AG10803 (cell line): ENCODE data around the gene C16orf90.

Experiments used
- DNase-seq: peaks from one replicate; pipeline ENCODE4 v3.0.0; 2010; ENCODE audit warnings: low read depth
- H3K4me3 ChIP-seq: 2 replicates; pipeline ENCODE4 v1.5.1; 2011; ENCODE audit warnings: mild to moderate bottlenecking, low read length, control low read depth
- TF ChIP-seq, protein P1 (sequence below): conservative IDR thresholded peaks from 2 replicates; pipeline ENCODE4 v1.5.1; 2011; ENCODE audit warnings: mild to moderate bottlenecking, low read length, control low read depth, inconsistent platforms

The C16orf90 gene

DNA sequence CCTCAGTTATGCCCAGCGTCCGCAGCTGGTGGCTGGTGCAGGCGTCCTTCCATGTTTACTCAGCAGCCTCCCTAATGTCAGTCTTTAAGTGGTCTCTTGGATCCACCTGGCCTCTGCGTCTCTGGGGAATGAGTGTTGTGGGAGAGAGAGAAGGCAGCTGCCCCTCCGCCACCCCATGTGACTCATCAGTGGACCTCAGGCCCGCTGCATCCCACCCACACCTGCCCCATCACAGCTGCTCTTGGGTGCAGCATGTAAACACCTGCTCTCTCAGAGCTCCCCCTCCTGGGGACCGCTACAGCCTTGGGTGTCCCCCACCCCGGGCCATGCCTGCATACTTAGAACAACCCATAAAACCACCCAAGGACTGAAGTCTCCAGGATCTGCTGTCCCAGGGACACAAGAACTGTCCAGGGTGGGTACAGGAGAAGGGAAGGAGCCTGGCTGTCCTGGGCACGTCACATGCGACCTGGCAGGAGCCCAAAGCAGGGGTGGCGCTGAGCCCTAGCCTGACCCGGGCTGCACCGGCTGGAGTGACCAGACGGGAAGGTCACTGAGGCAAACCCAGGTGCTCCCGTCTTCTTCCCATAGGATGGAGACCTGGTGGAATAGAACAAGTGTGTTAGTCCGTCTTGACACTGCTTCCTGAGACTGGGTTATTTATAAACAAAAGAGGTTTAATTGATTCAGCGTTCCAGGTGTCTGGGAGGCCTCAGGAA lies 4.2 kb downstream of the C16orf90 start:
- TF ChIP-seq, protein P1, sequence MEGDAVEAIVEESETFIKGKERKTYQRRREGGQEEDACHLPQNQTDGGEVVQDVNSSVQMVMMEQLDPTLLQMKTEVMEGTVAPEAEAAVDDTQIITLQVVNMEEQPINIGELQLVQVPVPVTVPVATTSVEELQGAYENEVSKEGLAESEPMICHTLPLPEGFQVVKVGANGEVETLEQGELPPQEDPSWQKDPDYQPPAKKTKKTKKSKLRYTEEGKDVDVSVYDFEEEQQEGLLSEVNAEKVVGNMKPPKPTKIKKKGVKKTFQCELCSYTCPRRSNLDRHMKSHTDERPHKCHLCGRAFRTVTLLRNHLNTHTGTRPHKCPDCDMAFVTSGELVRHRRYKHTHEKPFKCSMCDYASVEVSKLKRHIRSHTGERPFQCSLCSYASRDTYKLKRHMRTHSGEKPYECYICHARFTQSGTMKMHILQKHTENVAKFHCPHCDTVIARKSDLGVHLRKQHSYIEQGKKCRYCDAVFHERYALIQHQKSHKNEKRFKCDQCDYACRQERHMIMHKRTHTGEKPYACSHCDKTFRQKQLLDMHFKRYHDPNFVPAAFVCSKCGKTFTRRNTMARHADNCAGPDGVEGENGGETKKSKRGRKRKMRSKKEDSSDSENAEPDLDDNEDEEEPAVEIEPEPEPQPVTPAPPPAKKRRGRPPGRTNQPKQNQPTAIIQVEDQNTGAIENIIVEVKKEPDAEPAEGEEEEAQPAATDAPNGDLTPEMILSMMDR: no peak
- no peak for DNase-seq
- no peak overlapping the region for H3K4me3 ChIP-seq

DNA sequence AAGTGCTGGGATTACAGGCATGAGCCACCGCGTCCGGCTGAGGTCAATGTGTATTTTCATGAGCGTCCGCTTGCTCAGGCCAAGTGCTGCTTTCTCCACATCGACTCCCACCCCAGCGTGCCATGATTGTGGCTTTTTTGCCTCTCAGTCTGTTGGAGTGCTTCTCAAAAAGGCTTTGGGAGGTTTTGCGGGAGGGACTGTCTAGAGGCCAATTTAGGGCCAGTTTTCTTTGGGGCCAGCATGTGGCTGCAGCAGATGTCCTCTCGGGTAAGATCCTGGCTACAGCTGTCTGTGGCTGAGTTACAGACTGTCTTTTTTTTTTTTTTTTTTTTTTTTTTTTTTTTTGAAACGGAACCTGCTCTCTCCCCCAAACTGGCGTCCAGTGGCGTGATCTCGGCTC lies 6.5 kb downstream of the C16orf90 start:
- H3K4me3 ChIP-seq: no peak overlapping the region
- TF ChIP-seq, protein P1: no peak
- DNase-seq: no peak

DNA sequence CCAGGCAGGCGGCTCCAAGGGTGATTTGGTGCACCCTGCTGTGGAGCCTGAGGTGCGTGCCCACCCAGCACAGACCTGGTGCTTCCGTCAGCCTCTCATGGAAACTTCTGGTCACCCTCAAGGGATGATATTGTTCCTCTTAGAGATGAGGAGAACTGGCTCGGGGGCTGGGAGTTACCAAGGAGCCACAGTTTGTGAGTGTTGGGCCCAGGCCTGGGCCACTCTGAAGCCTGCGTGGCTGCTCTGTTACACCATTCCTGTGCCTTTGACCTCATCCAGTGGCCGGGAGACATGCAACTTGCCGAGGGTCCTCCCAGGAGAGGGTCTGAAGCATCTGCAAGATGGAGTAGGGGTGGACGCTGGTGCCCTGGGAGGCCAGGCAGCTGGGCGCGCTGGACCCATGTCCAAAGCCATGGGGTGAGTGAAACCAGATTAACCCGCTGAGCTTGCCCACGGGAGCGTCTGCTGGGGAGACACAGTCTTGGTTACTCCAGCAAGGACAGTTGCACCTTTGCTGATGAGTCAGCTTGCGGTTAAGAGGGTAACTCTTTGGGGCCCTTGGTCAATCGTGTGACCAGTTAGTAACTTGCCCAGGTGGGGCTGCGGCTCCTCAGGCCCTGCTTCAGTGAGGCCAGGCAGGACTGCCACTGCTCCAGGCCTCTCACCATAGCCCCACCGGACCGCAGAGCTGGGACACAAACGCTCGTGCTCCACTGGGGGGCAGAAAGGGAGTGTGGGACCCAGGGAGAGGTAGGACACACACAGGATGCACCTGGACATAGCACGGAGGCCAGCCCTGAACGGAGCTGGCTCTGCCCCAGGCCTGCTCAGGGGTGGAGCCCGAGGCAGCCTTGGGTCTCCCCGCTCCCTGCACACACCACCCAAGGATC lies 7.5 kb downstream of the C16orf90 start:
- DNase-seq: no peak
- H3K4me3 ChIP-seq: no peak overlapping the region
- TF ChIP-seq, protein P1: no peak

DNA sequence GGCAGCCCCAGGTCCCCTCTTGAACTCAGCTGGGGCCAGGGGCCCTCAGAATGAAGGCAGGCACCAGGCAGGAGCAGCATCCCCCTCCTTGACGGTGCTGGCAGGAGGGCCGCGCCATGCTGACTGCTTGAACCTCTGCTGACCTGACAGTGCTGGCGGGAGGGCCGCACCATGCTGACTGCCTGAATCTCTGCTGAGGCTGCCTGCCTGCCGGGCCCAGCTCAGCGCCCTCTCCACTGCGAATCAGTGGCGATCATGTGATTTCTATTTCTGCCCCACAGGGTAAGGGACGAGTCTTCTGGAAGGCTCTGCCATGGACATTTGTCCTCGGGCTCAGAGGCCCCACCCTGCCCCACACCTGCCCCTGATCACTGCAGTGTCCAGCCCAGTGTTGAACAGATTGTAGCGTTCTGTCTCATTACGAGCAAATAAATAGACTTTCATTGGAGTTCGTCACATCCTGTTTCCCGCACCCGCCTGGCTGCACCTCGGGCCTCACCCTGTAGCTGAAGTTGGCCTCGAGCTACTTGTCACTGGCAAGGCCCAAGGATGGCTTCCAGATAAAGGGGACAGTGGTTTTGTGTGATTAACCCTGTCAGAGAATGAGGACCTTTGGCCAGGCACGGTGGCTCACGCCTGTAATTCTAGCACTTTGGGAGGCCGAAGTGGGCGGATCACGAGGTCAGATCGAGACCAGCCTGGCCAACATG lies 8.6 kb downstream of the C16orf90 start:
- TF ChIP-seq, protein P1: no peak
- DNase-seq: no peak
- H3K4me3 ChIP-seq: no peak overlapping the region

DNA sequence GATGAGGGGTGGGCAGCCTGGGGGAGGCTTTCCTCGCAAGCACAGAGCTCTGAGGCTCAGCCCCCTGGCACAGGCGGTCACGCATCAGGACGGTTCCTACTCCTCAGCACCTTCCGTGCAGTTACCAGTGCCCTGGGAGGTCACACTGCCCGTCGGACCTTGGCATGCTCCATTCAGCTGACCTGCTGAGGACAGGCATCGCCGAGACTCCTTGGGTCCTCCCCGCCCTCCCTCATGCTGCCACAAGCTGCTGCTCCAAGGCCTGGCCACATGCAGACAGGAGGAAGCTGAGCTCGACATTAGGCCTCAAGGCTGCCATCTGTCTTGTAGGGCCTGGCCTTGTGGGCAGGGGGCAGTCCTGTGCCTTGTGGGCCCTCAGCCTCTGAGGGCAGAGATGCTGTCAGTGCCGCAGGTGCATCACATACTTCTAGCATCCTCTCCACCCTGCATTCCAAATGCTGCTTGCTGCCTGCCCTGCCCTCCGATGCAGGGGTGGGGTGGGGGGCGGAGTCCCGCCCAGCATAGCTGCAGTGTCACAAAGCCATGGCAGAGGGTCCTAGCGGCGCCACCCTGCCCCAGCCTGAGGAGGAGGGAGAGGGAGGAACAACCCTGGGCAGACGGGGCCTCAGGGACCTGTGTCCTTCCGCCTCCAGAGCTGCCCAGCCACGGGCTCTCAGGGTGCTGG lies 9.3 kb downstream of the C16orf90 start:
- no peak overlapping the region for H3K4me3 ChIP-seq
- no peak for DNase-seq
- TF ChIP-seq, protein P1: no peak

DNA sequence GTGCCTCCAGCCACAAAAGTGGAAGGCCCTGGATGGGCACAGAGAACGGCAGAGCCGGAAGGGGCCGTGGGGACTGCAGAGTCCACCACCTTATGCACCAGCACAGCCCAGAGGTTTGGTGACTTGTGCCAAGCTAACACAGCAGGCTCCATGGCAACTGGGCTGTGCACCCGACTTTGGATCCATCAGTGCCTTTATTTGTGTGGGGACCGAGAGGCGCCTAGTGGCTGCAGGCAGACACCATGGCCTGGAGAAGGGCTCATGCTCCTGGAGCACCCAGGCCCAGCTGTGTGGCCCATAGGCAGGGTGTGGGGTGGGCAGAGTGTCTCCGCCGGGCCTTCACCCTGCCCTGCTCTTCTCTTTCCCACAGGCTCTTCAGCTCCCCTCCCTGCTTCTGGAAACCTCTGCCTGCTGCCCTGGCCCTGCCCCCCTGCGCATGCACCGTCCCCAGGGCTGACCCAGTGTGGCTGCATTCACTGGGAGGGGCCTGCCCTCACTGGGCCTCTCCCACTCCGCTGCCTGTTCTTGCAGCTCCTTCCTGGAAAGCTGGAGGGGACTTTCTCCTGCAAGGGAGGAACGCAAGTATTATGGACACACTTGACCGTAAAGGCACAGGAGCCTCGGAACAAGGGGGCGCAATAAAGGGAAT lies 10.1 kb downstream of the C16orf90 start:
- DNase-seq: no peak
- H3K4me3 ChIP-seq: no peak overlapping the region
- TF ChIP-seq, protein P1: no peak
